Measurements from ENCODE around the gene EYS.

DNA sequence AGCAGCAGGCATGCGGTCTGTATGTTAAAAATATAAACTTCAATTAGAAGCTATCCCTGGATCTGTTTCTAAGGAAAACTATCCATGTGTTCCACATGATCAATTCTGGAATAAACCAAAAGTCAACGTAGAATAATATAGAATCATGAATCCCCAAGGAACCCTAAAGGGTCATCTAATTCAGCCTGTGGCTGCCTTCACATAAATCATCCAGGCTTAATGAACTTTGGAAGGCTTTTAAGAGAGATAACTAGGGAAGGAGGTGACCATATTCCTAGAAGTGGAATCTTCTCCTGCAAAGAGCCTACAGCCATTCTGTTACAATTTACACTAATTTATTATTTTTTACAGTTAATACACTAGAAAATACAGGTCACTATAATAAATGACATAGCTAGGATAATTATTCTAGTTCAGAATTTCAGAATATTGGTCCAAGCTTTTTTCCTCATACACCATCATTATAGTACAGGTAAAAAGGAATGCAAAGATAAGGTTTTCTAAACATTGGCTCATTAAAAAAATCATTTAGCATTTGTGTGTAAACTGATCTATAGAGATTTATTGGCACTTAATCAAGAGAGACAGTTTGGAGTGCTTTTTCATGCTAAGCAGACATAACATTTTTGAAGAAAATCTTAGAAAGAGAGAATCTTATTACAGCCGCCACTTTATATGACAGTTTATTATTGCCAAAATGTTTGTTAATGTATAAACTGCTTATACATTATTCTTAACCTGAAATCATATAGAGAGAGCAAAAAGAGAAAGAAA lies 1220.3 kb downstream of the EYS start:
- TF ChIP-seq, protein P1, sequence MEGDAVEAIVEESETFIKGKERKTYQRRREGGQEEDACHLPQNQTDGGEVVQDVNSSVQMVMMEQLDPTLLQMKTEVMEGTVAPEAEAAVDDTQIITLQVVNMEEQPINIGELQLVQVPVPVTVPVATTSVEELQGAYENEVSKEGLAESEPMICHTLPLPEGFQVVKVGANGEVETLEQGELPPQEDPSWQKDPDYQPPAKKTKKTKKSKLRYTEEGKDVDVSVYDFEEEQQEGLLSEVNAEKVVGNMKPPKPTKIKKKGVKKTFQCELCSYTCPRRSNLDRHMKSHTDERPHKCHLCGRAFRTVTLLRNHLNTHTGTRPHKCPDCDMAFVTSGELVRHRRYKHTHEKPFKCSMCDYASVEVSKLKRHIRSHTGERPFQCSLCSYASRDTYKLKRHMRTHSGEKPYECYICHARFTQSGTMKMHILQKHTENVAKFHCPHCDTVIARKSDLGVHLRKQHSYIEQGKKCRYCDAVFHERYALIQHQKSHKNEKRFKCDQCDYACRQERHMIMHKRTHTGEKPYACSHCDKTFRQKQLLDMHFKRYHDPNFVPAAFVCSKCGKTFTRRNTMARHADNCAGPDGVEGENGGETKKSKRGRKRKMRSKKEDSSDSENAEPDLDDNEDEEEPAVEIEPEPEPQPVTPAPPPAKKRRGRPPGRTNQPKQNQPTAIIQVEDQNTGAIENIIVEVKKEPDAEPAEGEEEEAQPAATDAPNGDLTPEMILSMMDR (IDR thresholded peaks at IDR 0.05): no peak
- TF ChIP-seq POLR2A (IDR thresholded peaks at IDR 0.05; ENCODE audit: low read depth): no peak
